ENCODE data around the gene COMMD4.
"Not testable (repeated sequence)": the region's sequence is repeated elsewhere in the genome, so short reads cannot be mapped to it uniquely, and the experiment has no call there.

The COMMD4 gene

DNA sequence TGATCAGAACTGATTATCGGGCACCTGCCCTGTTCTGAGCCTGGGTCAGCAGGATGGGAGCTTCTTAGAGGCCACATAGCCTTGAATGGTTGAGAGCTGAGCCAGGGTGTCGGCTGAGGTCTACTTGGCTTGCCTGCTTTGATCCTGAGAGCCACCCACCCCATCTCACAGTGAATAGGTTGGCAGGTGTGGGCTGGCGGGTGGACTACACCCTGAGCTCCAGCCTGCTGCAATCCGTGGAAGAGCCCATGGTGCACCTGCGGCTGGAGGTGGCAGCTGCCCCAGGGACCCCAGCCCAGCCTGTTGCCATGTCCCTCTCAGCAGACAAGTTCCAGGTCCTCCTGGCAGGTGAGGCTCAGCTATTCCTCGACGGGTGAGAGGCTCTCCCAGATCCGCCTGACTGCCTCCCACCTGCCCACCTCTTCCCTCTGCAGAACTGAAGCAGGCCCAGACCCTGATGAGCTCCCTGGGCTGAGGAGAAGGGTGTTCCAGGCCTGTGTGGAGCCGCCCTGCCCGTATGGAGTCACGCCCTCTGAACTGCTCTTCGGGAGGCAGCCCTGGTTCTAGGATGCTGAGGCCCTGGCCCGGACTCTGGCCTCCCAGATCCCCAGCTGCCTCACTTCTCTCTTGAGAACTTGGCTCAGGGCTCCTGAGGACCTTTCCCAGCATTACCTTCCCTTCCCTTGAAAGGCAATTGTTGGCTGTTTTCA is 3.8 kb downstream of the COMMD4 start:
- TF ChIP-seq, protein P1, sequence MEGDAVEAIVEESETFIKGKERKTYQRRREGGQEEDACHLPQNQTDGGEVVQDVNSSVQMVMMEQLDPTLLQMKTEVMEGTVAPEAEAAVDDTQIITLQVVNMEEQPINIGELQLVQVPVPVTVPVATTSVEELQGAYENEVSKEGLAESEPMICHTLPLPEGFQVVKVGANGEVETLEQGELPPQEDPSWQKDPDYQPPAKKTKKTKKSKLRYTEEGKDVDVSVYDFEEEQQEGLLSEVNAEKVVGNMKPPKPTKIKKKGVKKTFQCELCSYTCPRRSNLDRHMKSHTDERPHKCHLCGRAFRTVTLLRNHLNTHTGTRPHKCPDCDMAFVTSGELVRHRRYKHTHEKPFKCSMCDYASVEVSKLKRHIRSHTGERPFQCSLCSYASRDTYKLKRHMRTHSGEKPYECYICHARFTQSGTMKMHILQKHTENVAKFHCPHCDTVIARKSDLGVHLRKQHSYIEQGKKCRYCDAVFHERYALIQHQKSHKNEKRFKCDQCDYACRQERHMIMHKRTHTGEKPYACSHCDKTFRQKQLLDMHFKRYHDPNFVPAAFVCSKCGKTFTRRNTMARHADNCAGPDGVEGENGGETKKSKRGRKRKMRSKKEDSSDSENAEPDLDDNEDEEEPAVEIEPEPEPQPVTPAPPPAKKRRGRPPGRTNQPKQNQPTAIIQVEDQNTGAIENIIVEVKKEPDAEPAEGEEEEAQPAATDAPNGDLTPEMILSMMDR (IDR thresholded peaks at IDR 0.05; ENCODE audit: low read depth, low read length): no peak
- no peak overlapping the region for H3K4me3 ChIP-seq (ENCODE audit: low read depth, low read length)

DNA sequence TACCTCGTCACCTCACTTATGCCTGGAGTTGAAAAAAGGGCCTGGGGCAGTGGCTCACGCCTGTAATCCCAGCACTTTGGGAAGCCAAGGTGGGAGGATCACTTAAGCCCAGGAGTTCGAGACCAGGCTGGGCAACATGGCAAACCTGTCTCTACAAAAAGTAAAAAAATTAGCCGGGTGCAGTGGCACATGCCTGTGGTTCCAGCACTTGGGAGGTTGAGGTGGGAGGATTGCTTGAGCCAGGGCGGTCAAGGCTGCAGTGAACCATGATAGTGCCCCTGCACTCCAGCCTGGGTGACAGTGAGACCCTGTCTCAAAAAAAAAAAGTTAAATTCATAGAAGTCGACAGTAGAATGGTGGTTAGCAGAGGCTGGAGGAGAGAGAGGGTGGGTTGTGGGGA is 6.4 kb downstream of the COMMD4 start:
- TF ChIP-seq, protein P1 (IDR thresholded peaks at IDR 0.05; ENCODE audit: low read depth, low read length): no peak

DNA sequence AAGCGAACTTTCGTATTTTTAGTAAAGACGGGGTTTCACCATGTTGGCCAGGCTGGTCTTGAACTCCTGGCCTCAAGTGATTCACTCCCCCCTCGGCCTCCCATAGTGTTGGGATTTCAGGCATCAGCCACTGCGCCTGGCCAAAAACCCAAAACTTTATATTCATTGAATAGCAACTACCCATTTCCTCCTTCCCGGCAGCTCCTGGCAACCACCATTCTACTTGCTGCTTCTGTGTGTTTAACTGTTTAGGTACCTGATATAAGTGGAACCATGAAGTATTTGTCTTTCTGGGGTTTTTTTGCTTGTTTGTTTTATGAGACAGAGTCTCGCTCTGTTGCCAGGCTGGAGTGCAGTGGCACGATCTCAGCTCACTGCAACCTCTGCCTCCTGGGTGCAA is 8.1 kb downstream of the COMMD4 start:
- H3K4me3 ChIP-seq (ENCODE audit: low read depth, low read length): not testable (repeated sequence)

More for the DNA sequence above, 6.4 kb downstream of the COMMD4 start:
- H3K4me3 ChIP-seq (ENCODE audit: low read depth, low read length): no peak overlapping the region

DNA sequence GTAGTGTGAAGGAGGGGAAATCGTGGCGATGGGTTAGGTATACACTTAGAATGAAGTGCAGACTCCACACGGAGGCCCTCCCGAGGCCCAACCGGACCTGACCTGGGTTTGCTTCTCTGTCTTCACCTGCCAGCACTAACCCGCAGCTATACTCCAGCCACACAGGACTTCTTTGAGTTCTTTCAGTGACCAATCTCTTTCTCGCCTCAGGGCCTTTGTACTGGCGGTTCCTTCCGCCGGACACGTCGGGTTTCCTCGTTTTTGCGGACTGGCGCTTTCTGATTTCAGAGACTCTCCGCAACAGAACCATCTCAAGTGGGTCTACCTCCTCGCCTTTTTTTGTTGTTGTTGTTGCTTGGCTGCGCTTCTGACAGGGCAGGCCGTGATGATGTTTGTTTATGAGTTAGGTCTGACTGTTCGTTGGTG is 10.9 kb downstream of the COMMD4 start, which contains the start of gene NEIL1:
TSS of gene NEIL1 (plus strand) at position 244 of the 426 bp plus-strand sequence. CDS start 1,867 bp downstream, outside the sequence.
- TF ChIP-seq, protein P1 (IDR thresholded peaks at IDR 0.05; ENCODE audit: low read depth, low read length): no peak
- H3K4me3 ChIP-seq (ENCODE audit: low read depth, low read length): peak within 1 kb of the TSS; percentile 70

DNA sequence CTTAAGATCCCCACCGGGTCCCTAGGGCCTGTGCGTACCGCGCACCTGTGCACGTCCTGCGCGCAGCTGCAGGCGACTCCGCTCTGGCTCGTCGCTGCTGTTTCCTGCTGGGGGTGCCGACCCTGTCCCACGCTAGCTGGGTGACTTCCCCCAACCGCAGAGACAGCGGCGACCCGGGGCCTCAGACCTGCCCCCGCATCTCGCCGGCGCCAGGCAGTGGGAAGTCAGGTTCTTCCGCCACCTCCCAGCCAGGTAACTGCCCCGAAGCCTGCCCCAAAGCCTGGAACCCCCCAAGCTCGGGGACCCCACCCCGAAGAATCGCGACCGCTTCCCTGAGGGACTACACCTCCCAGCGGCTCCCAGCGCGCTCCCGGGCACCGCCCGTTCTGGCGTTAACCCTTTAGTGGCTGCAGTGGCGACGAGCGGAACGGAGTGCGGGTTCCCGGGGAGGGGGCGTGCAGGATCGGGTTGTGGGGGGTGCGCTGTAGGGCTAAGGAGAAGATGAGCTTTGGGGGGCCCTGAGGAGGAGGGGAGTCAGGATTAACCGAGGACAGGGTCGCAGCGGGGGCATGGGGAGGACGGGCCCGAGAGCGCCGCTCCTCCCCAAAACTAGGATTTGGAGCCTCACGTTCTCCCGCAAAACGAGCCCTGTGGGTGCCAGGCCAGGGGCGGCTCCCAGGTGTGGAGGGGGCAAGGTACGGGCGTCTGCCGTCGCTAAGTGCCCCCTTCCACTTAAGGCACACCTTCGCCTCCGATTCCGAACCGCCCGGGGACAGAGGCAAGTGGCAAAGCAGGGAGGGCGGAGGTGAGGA is 11.6 kb downstream of the COMMD4 start:
- TF ChIP-seq, protein P1 (IDR thresholded peaks at IDR 0.05; ENCODE audit: low read depth, low read length): no peak
- peak overlapping the region; percentile 70 for H3K4me3 ChIP-seq (ENCODE audit: low read depth, low read length)

DNA sequence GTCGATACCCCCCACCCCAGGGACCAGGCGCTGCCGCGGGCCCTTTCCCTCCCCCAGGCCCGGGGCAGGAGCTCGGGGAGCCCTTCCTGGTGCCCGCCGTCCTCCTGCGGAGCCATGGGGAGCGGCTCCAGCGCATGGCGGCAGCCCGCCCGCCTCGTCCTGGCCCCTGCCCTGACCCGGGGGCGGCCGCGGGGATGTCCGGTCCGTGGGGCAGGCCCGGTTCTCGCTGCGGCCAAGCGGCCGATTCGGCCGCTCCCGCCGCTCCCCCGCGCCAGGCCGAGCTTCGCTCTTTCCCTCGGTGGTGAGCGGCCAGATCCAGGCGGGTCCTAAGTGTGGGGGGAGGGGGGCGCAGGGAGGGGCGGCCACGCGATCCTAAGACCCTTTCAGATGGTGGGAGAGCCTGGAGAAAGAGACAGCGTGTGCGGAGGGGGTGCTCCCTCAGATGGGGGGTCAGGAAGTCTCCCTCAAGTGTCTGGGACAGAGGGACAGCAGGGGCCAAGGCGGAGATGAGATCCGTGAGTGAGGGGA is 12.2 kb downstream of the COMMD4 start:
- TF ChIP-seq, protein P1 (IDR thresholded peaks at IDR 0.05; ENCODE audit: low read depth, low read length): no peak
- H3K4me3 ChIP-seq (ENCODE audit: low read depth, low read length): peak overlapping the region; percentile 70

DNA sequence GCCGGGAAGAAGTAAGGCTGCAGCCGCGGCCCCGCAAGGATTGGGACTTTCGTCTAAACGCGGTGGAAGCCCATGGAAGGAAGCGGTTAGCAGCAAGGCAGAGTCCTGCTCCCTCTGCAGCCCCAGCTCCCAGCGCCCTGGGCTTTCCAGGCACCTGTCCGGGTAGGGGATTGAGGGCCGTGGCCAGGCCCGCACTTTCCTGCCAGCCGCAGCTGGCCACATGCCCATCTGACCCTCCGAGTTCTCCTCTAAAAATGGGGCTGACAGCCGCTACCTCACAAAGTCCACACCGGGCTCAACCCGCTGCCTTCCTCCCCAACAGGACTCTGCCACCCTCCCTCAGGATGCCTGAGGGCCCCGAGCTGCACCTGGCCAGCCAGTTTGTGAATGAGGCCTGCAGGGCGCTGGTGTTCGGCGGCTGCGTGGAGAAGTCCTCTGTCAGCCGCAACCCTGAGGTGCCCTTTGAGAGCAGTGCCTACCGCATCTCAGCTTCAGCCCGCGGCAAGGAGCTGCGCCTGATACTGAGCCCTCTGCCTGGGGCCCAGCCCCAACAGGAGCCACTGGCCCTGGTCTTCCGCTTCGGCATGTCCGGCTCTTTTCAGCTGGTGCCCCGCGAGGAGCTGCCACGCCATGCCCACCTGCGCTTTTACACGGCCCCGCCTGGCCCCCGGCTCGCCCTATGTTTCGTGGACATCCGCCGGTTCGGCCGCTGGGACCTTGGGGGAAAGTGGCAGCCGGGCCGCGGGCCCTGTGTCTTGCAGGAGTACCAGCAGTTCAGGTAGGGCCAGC is 12.9 kb downstream of the COMMD4 start:
- peak overlapping the region; percentile 70 for H3K4me3 ChIP-seq (ENCODE audit: low read depth, low read length)
- TF ChIP-seq, protein P1 (IDR thresholded peaks at IDR 0.05; ENCODE audit: low read depth, low read length): no peak

DNA sequence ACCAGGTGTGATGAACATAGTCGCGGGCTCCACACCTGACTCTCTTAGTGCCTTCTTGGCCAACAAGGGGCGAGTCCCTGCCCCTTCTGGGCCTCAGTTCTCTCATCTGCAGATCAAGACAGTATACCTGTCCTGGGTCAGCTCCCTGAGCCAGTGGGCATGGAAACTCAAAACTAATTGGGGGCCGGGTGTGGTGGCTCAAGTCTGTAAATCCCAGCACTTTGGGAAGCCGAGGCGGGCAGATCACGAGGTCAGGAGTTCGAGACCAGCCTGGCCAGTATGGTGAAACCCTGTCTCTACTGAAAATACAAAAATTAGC is 13.4 kb downstream of the COMMD4 start:
- not testable (repeated sequence) for H3K4me3 ChIP-seq (ENCODE audit: low read depth, low read length)
